Fibroblast of skin of right biceps (primary cell): ENCODE data around the gene APOB.

ENCODE experiments used
- DNase-seq: peaks from one replicate; pipeline ENCODE4 v3.0.0-alpha.2; 2013

Gene APOB

GRCh38 chr2:21019000-21019677 is 24.7 kb downstream of the APOB start:
- no peak for DNase-seq

- no peak for DNase-seq
Measured at GRCh38 chr2:21018290-21018689, 25.6 kb downstream of the APOB start.

GRCh38 chr2:21017748-21018276 is 26.1 kb downstream of the APOB start:
- no peak for DNase-seq

GRCh38 chr2:21015281-21015645 is 28.6 kb downstream of the APOB start:
- no peak for DNase-seq

- no peak for DNase-seq
Measured at GRCh38 chr2:21014364-21015280, 29.3 kb downstream of the APOB start.

GRCh38 chr2:21013043-21013816 is 30.6 kb downstream of the APOB start:
- DNase-seq, result no peak

- no peak for DNase-seq
Measured at GRCh38 chr2:21012557-21012937, 31.3 kb downstream of the APOB start.

GRCh38 chr2:21011876-21012556 is 31.9 kb downstream of the APOB start:
- DNase-seq, result no peak

- no peak for DNase-seq
Measured at GRCh38 chr2:21011453-21011852, 32.4 kb downstream of the APOB start.

GRCh38 chr2:21010813-21011439 is 32.9 kb downstream of the APOB start:
- DNase-seq, result no peak

- no peak for DNase-seq
Measured at GRCh38 chr2:21009662-21010225, 34.1 kb downstream of the APOB start.

- no peak for DNase-seq
Measured at GRCh38 chr2:21008790-21009661, 34.8 kb downstream of the APOB start.

- DNase-seq, result no peak
Measured at GRCh38 chr2:21008014-21008789, 35.7 kb downstream of the APOB start.

- no peak for DNase-seq
Measured at GRCh38 chr2:21007129-21008013, 36.5 kb downstream of the APOB start.

- DNase-seq, result no peak
Measured at GRCh38 chr2:21006423-21007128, 37.3 kb downstream of the APOB start.

GRCh38 chr2:21005700-21006422 is 38.0 kb downstream of the APOB start:
- no peak for DNase-seq

GRCh38 chr2:21005111-21005699 is 38.7 kb downstream of the APOB start:
- no peak for DNase-seq
